ENCODE results near the gene SDF2. TPM values are rescaled to one million over a fixed set of nuclear protein-coding genes. Genes with fewer than 3 reads are reported as not detected.

Gene SDF2
- polyA plus RNA-seq, 1 of the 3 experiments (the other 2 are of a cell fraction): 108 TPM

DNA sequence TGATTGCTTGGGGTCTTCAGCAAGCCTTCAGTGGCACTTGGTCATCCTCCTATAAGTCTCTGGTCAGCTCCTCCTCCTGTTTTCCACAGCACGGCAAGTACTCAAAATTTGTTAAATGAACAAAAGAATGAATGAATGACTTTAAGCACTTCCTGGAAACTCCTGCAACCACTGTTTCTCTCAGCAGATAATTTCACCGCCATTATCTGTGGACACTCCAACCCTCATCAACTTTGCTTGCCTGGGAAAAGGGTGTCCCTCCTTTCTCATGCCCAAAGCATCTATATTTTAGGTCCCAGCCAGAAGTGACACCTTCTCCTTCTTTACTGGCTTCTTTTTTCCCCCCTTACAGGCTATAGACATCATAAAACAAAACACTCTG lies 45.6 kb upstream of the SDF2 start (continued):
- TF ChIP-seq REST (IDR thresholded peaks at IDR 0.05; ENCODE audit: low read depth, low read length) (no peak), EP300 (IDR thresholded peaks at IDR 0.05; ENCODE audit: borderline replicate concordance in 1 of 2, low read depth in 1 of 2, low read length in 1 of 2) (no peak)

- Histone ChIP-seq H3K9me3 (no peaks in the 10 kb centered on the region), H3K9me2 (no peaks in the 10 kb centered on the region), H3K4me1 (ENCODE audit: control insufficient read depth in 1 of 2, insufficient read depth in 2 of 2, low read depth in 1 of 2, low read length in 1 of 2) (peaks cover 0 to 17% of the 10 kb centered on the region in 2 experiments; a peak in 2 of 4 replicates), H3K79me2 (ENCODE audit: insufficient read depth) (peaks cover 9% of the 10 kb centered on the region; the same call in 1 of the 2 replicates), H3K36me3 (replicated peaks in 1 of 2; ENCODE audit: control insufficient read depth in 1 of 2, insufficient read depth in 2 of 2, low read length in 1 of 2) (peaks cover 5 to 23% of the 10 kb centered on the region in 2 experiments), H3K27me3 (ENCODE audit: insufficient read depth) (no peaks in the 10 kb centered on the region), H3K4me3 (ENCODE audit: low read depth in 2 of 2, low read length in 1 of 2) (no peak overlapping the region), H3K4me2 (no peak overlapping the region), H3K27ac (ENCODE audit: low read depth in 2 of 2, low read length in 1 of 2) (peak overlapping the region in 1 of 2 experiments; percentile 53; a peak in 1 of 4 replicates), H4K20me1 (ENCODE audit: insufficient read depth) (no peaks in the 10 kb centered on the region), H2AFZ (ENCODE audit: low read depth) (no peak overlapping the region), H3F3A (replicated peaks; ENCODE audit: insufficient read depth) (peaks cover 29% of the 10 kb centered on the region), H3K9ac (no peak overlapping the region)
- DNase-seq: peak; percentile 80
- WGBS (ENCODE audit: low lambda C conversion rate): 53% methylated on average over 5 of the region's 7 CpGs
- peak; percentile 59; the same call in 1 of the 2 replicates for TF ChIP-seq GATA2 (CRISPR knock-in tag; IDR thresholded peaks at IDR 0.05)
- peak; percentile 35 for TF ChIP-seq RAD21 (IDR thresholded peaks at IDR 0.05; ENCODE audit: low read length)
- no peak for TF ChIP-seq SIN3A (IDR thresholded peaks at IDR 0.05; ENCODE audit: borderline replicate concordance, low read depth, low read length)
- peak; percentile 18; the same call in 1 of the 2 replicates for TF ChIP-seq SMC3 (IDR thresholded peaks at IDR 0.05; ENCODE audit: low read depth, low read length)
- peak; percentile 76; the same call in 1 of the 2 replicates for TF ChIP-seq MXI1 (IDR thresholded peaks at IDR 0.05; ENCODE audit: low read depth, low read length)
- TF ChIP-seq TAF1 (IDR thresholded peaks at IDR 0.05; ENCODE audit: borderline replicate concordance, low read depth, low read length): no peak
- 0 out of 2 replicates have a peak, but pooled peaks have one; percentile 22 for TF ChIP-seq FOXJ3 (CRISPR knock-in tag; IDR thresholded peaks at IDR 0.05)
- ChIA-PET POLR2A (interaction anchor here (1.5 to 1.7 kb wide), 2 partner anchors 13 to 62 kb away, joined by 3 to 11 read pairs; partner anchors contain the start of genes BLTP2 and RPL23A), CTCF (interaction anchor here (0.6 to 3.1 kb wide), 8 partner anchors 18 to 196 kb away, joined by 3 to 17 read pairs (median 3); partner anchors contain the start of gene TLCD1)
Measured at GRCh38 chr17:28706471-28707338, 45.0 kb upstream of the SDF2 start.

All from SK-N-SH (cell line).